ENCODE results near the gene ZBTB11.
"Not testable (repeated sequence)": the region's sequence is repeated elsewhere in the genome, so short reads cannot be mapped to it uniquely, and the experiment has no call there.

The ZBTB11 gene

DNA sequence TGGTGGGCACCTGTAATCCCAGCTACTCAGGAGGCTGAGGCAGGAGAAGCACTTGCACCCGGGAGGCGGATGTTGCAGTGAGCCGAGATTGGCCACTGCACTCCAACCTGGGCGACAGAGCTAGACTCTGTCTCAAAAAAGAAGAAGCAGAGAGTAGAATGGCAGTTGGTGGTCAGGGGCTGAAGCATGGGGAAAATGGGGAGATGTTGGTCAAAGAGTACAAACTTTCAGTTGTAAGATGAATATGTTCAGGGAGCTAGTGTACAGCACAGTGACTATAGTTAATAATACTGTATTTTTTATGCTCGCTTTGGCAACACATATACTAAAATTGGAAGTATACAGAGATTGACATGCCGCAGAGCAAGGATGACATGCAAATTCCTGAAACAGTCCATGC, 61.4 kb downstream of the ZBTB11 start:
- no peak for DNase-seq (ENCODE audit: low read depth in 2 of 2)

- not testable (repeated sequence) for DNase-seq (ENCODE audit: low read depth in 2 of 2)
These were observed 63.9 kb downstream of the ZBTB11 start for GRCh38 chr3:101613014-101613413.

GRCh38 chr3:101611023-101611422, 65.9 kb downstream of the ZBTB11 start:
- DNase-seq (ENCODE audit: low read depth in 2 of 2) = no peak

DNA sequence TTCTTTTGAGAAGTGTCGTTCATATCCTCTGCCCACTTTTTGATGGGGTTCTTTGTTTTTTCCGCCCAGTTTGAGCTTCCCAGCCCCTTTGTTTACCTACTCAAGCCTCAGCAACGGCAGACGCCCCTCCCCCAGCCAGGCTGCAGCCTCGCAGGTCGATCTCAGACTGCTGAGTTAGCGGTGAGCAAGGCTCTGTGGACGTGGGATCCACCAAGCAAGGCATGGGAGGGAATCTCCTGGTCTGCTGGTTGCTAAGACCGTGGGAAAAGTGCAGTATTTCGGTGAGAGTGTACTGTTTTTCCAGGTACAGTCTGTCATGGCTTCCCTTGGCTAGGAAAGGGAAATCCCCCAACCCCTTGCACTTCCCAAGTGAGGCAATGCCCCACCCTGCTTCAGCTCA, 71.5 kb downstream of the ZBTB11 start:
- DNase-seq (ENCODE audit: low read depth in 2 of 2) = not testable (repeated sequence)

GRCh38 chr3:101603184-101603583, 73.7 kb downstream of the ZBTB11 start:
- no peak for DNase-seq (ENCODE audit: low read depth in 2 of 2)

GRCh38 chr3:101602731-101603130, 74.2 kb downstream of the ZBTB11 start:
- no peak for DNase-seq (ENCODE audit: low read depth in 2 of 2)

All from stimulated activated CD4-positive, alpha-beta T cell treated with anti-CD3 and anti-CD28 coated beads, Interleukin-12 subunit alpha, Interleukin-12 subunit beta, amount 100 ng/mL, for 24 hours (primary cell).